BE2C (cell line): Measurements from ENCODE around the gene GPR107.

Experiments used
- DNase-seq: peaks from one replicate; pipeline ENCODE4 v3.0.0-alpha.2; 2020
- H3K27me3 ChIP-seq: fragments of 250-450 bp; sonication (Bioruptor Pico); 2 replicates; pipeline ENCODE4 v1.5.1; 2020; ENCODE audit warnings: mild to moderate bottlenecking
- H3K36me3 ChIP-seq: fragments of 250-450 bp; sonication (Bioruptor Pico); 2 replicates; pipeline ENCODE4 v1.5.1; 2020; ENCODE audit warnings: mild to moderate bottlenecking
- H3K4me1 ChIP-seq: fragments of 250-450 bp; sonication (Bioruptor Pico); 2 replicates; pipeline ENCODE4 v1.5.1; 2020
- H3K4me3 ChIP-seq: 2 replicates; pipeline ENCODE4 v1.5.1; 2011; ENCODE audit warnings: low read depth, low read length
- H3K9me3 ChIP-seq: fragments of 250-450 bp; sonication (Bioruptor Pico); 2 replicates; pipeline ENCODE4 v1.5.1; 2020
- CTCF ChIP-seq: IDR thresholded peaks from 2 replicates; pipeline ENCODE4 v1.5.1; 2012; ENCODE audit warnings: mild to moderate bottlenecking, low read depth, low read length

Gene GPR107

GRCh38 chr9:130026583-130027340 is 26.9 kb upstream of the GPR107 start:
- TF ChIP-seq CTCF: no peak
- peaks cover 10% of the 10 kb centered on the region for H3K4me1 ChIP-seq
- DNase-seq: no peak
- H3K9me3 ChIP-seq: no peaks in the 10 kb centered on the region
- no peaks in the 10 kb centered on the region for H3K27me3 ChIP-seq
- H3K36me3 ChIP-seq: no peaks in the 10 kb centered on the region
- no peak overlapping the region for H3K4me3 ChIP-seq

GRCh38 chr9:130027533-130028365 is 26.0 kb upstream of the GPR107 start:
- H3K9me3 ChIP-seq: no peaks in the 10 kb centered on the region
- H3K36me3 ChIP-seq: no peaks in the 10 kb centered on the region
- H3K4me1 ChIP-seq: peaks cover 10% of the 10 kb centered on the region
- DNase-seq: no peak
- no peak overlapping the region for H3K4me3 ChIP-seq
- no peaks in the 10 kb centered on the region for H3K27me3 ChIP-seq
- TF ChIP-seq CTCF: no peak

GRCh38 chr9:130028493-130029222 is 25.0 kb upstream of the GPR107 start:
- Histone ChIP-seq H3K9me3 (no peaks in the 10 kb centered on the region), H3K4me3 (no peak overlapping the region), H3K36me3 (no peaks in the 10 kb centered on the region), H3K27me3 (no peaks in the 10 kb centered on the region), H3K4me1 (peaks cover 10% of the 10 kb centered on the region)
- no peak for DNase-seq
- no peak for TF ChIP-seq CTCF

- H3K27me3 ChIP-seq: no peaks in the 10 kb centered on the region
- no peaks in the 10 kb centered on the region for H3K36me3 ChIP-seq
- no peak overlapping the region for H3K4me3 ChIP-seq
- no peak for TF ChIP-seq CTCF
- peaks cover 10% of the 10 kb centered on the region for H3K4me1 ChIP-seq
- no peaks in the 10 kb centered on the region for H3K9me3 ChIP-seq
- no peak for DNase-seq
Observed at GRCh38 chr9:130029223-130029973, 24.3 kb upstream of the GPR107 start.

GRCh38 chr9:130030651-130031127 is 23.0 kb upstream of the GPR107 start:
- Histone ChIP-seq H3K36me3 (no peaks in the 10 kb centered on the region; the same call in 1 of the 2 replicates), H3K4me1 (peaks cover 10% of the 10 kb centered on the region), H3K9me3 (no peaks in the 10 kb centered on the region), H3K4me3 (no peak overlapping the region), H3K27me3 (no peaks in the 10 kb centered on the region)
- no peak for DNase-seq
- no peak for TF ChIP-seq CTCF
